GM12875 (cell line): ENCODE results near the gene FBXO17.
"Not testable (repeated sequence)": the region's sequence is repeated elsewhere in the genome, so short reads cannot be mapped to it uniquely, and the experiment has no call there.

Experiments
- H3K4me3 ChIP-seq: one replicate; pipeline ENCODE4 v1.5.1; 2011; ENCODE audit warnings: low read depth, low read length, control low read depth
- TF ChIP-seq, protein P1 (sequence below): IDR thresholded peaks from 2 replicates; pipeline ENCODE4 v1.5.1; 2011; ENCODE audit warnings: low read depth, mild to moderate bottlenecking, control low read depth, inconsistent platforms, low read length, moderate library complexity, borderline replicate concordance; ENCODE audit not compliant: insufficient read depth

The FBXO17 gene

DNA sequence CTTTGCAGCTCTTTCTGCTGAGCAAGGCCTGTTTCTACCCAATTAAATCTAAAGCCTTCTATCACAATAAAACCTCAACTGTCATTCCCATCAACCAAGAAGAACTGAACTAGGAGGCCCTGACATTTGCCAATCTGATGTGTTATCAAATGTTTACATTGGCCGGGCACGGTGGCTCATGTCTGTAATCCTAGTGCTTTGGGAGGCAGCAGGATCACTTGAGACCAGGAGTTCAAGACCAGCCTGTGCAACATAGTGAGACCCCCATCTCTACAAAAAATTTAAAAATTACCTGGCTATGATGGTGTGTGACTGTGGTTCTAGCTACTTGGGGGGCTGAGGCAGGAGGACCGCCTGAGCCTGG is 2.8 kb upstream of the FBXO17 start:
- TF ChIP-seq, protein P1, sequence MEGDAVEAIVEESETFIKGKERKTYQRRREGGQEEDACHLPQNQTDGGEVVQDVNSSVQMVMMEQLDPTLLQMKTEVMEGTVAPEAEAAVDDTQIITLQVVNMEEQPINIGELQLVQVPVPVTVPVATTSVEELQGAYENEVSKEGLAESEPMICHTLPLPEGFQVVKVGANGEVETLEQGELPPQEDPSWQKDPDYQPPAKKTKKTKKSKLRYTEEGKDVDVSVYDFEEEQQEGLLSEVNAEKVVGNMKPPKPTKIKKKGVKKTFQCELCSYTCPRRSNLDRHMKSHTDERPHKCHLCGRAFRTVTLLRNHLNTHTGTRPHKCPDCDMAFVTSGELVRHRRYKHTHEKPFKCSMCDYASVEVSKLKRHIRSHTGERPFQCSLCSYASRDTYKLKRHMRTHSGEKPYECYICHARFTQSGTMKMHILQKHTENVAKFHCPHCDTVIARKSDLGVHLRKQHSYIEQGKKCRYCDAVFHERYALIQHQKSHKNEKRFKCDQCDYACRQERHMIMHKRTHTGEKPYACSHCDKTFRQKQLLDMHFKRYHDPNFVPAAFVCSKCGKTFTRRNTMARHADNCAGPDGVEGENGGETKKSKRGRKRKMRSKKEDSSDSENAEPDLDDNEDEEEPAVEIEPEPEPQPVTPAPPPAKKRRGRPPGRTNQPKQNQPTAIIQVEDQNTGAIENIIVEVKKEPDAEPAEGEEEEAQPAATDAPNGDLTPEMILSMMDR = no peak
- no peak overlapping the region for H3K4me3 ChIP-seq

DNA sequence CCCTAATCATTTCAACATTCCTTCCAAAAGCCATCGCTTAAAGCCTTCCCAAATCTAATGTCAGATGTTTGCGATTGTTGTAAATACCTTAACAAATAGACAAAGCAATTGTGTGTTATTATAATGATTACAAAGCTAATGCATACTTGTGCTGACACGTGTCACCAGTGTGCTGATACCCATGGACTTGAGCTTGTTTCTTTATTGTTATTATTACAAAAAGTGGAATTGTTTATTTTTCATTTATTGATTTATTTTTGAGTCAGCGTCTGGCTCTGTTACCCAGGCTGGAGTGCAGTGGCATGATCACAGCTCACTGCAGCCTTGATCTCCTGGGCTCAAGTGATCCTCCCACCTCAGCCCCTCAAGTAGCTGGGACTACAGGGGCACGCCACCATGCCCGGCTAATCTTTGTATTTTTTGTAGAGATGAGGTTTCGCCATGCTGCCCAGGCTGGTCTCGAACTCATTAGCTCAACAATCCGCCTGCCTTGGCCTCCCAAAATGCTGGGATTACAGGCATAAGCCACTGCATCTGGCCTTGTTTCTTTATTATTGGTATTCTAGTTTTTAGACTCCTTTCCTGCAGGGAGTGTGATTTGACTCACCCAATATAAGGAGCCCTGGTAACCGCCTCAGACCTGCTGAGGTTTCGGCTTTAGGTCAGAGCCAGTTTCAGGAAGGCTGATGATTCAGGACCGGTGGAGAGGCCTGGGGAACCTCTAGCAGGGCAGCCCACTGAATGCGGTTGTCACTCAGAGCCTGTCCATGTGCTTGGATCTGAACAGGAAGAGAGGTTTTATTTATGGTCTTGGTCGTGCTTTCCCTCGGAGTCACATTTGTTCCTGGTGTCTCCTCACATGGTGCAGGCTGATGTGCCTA is 2.1 kb upstream of the FBXO17 start:
- TF ChIP-seq, protein P1 = no peak
- no peak overlapping the region for H3K4me3 ChIP-seq

DNA sequence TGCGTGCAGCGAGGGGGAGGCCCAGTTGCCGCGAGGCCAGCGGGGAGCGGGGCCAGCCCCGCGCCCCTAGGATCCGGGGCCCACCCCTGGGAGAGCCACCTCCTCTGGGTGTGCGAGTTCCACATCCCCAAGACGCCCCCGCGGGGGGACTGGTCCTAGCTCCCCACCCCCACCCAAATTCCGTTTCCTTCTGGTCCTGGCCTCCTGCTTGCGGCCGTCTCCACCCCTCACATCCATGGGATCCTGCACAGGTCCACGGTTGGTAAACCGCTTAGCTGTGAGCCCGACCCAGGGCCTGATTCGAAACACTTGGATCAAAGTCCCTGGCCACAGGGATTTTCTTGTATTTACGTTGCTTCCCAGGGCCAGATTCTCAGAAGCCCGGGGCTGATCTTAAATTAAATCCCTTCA is 324 bp upstream of the FBXO17 start:
- H3K4me3 ChIP-seq = peak overlapping the region; percentile 43
- TF ChIP-seq, protein P1 = no peak

DNA sequence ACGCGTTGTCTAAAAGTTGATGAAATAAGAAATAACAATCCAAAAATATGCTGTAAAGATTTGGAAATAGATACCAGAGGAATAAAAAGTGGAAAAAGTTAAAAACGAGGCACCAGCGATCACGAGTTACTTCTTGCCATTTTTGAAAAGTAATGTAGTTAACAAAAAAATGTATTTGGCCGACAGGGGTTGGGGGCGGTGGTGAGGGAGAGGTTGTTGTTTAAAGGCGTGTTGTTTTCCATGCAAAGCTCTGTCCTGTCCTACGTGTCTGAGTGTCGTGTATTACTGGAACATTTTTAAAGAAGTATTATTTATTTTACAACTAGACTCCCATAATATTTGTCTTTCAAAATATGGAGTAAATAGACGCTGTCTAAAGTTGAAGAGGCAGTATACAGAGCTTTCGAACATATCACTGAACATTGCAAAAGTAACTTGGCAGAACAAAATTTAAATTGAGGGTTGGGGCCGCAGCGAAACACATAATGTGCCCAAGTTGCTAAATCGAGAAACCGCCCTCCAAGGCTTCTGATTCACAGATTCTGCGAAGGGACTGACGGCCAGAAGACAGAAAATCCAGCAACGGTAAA is 823 bp downstream of the FBXO17 start:
- H3K4me3 ChIP-seq = peak overlapping the region; percentile 55
- TF ChIP-seq, protein P1 = no peak

DNA sequence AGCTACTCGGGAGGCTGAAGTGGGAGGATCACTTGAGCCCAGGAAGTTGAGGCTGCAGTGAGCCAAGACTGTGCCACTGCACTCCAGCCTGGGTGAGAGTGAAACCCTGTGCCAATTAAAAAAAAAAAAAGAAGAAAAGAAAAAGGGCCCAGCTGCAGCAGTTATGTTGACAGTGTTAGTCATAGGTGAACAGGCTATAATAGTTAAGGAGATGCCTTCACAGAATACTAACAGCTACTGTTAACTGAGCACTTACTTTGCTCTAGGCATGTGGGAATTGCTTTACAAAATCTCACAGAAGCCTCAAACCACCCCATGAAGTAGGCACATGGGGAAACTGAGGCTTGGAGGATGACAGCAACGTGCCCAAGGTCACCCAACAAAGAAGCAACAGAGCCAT is 3.9 kb downstream of the FBXO17 start:
- H3K4me3 ChIP-seq = no peak overlapping the region
- TF ChIP-seq, protein P1 = no peak

DNA sequence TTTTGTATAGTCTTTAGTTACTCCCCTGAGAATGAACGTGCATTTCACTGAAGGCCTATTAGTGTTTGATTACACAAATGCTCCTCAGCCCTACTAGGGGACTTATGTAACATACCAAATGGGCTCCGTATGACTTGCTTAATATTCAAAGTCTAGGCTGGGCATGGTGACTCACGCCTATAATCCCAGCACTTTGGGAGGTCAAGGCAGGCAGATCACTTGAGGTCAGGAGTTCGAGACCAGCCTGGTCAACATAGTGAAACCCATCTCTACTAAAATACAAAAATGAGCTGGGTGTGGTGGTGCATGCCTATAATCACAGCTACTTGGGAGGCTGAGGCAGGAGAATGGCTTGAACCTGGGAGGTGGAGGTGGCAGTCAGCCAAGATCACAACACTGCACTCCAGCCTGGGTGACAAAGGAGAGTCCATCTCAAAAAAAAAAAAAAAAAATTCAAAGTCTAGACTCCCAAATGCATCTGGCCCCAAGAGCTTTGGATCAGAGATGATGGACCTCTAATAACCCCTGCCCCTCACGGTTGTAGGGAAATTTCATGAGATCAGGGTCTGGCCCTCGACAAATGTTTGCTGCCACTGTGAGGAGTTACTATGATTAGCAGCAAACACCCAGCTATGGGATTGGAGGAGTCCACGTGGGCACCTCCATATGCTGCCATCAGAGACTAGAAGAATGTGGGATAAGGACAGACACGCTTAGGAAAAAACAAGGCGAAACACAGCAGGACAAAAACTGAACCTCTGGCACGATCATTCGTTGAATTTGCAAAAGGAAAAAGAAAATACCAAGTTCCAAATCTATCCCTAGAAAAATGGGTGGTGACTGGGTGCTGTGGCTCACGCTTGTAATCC is 4.6 kb downstream of the FBXO17 start:
- H3K4me3 ChIP-seq = no peak overlapping the region
- TF ChIP-seq, protein P1 = no peak

DNA sequence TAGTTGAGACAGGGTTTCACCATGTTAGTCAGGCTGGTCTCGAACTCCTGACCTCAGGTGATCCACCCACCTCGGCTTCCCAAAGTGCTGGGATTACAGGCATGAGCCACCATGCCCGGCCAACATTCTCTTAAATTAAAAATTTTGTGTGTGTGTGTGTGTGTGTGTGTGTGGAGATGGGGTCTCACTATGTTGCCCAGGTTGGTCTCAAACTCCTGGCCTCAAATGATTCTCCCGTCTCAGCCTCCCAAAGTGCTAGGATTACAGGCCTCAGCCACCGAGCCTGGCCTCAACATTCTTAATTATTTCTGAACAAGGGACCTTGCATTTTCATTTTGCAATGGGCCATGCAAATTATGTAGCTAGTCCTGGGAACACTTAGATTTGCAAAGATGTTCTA is 9.4 kb downstream of the FBXO17 start:
- H3K4me3 ChIP-seq = not testable (repeated sequence)
